Measurements from ENCODE around the gene MARK3.

Gene MARK3

GRCh38 chr14:103485504-103485903 is 100.3 kb downstream of the MARK3 start:
- H3K36me3 Mint-ChIP-seq (ENCODE audit: low read depth), result peaks cover 81% of the 10 kb centered on the region
- no peak overlapping the region for H3K4me3 Mint-ChIP-seq
- no peaks in the 10 kb centered on the region for H3K9me3 Mint-ChIP-seq
- H3K27me3 Mint-ChIP-seq, result no peaks in the 10 kb centered on the region
- H3K27ac Mint-ChIP-seq, result no peak overlapping the region
- intact Hi-C loops (cut with micrococcal nuclease), result no loop called here
- H3K4me1 Mint-ChIP-seq (ENCODE audit: low read depth), result peaks cover 11% of the 10 kb centered on the region

GRCh38 chr14:103488071-103488470 is 102.9 kb downstream of the MARK3 start:
- intact Hi-C loops (cut with micrococcal nuclease), result no loop called here
- no peak overlapping the region for H3K4me3 Mint-ChIP-seq
- no peaks in the 10 kb centered on the region for H3K4me1 Mint-ChIP-seq (ENCODE audit: low read depth)
- H3K36me3 Mint-ChIP-seq (ENCODE audit: low read depth), result peaks cover 77% of the 10 kb centered on the region
- H3K27me3 Mint-ChIP-seq, result no peaks in the 10 kb centered on the region
- no peak overlapping the region for H3K27ac Mint-ChIP-seq
- no peaks in the 10 kb centered on the region for H3K9me3 Mint-ChIP-seq

GRCh38 chr14:103488960-103489359 is 103.7 kb downstream of the MARK3 start:
- intact Hi-C loops (cut with micrococcal nuclease), result no loop called here
- Mint-ChIP-seq H3K36me3 (ENCODE audit: low read depth) (peaks cover 78% of the 10 kb centered on the region), H3K9me3 (no peaks in the 10 kb centered on the region)

GRCh38 chr14:103489621-103490020 is 104.4 kb downstream of the MARK3 start:
- Mint-ChIP-seq H3K4me1 (ENCODE audit: low read depth) (no peaks in the 10 kb centered on the region), H3K27ac (no peak overlapping the region), H3K27me3 (no peaks in the 10 kb centered on the region), H3K36me3 (ENCODE audit: low read depth) (peaks cover 78% of the 10 kb centered on the region), H3K4me3 (no peak overlapping the region), H3K9me3 (no peaks in the 10 kb centered on the region)
- intact Hi-C loops (cut with micrococcal nuclease), result no loop called here

More at GRCh38 chr14:103488960-103489359, 103.7 kb downstream of the MARK3 start:
- no peaks in the 10 kb centered on the region for H3K27me3 Mint-ChIP-seq
- no peak overlapping the region for H3K27ac Mint-ChIP-seq
- no peak overlapping the region for H3K4me3 Mint-ChIP-seq
- no peaks in the 10 kb centered on the region for H3K4me1 Mint-ChIP-seq (ENCODE audit: low read depth)

- Mint-ChIP-seq H3K4me1 (ENCODE audit: low read depth) (no peaks in the 10 kb centered on the region), H3K27me3 (no peaks in the 10 kb centered on the region), H3K36me3 (ENCODE audit: low read depth) (peaks cover 89% of the 10 kb centered on the region), H3K9me3 (no peaks in the 10 kb centered on the region), H3K27ac (no peak overlapping the region), H3K4me3 (no peak overlapping the region)
- intact Hi-C loops (cut with micrococcal nuclease), result no loop called here
Measured at GRCh38 chr14:103491691-103492090, 106.5 kb downstream of the MARK3 start.

GRCh38 chr14:103492156-103492925 is 107.1 kb downstream of the MARK3 start:
- no peaks in the 10 kb centered on the region for H3K4me1 Mint-ChIP-seq (ENCODE audit: low read depth)
- H3K27ac Mint-ChIP-seq, result no peak overlapping the region
- H3K9me3 Mint-ChIP-seq, result no peaks in the 10 kb centered on the region
- H3K36me3 Mint-ChIP-seq (ENCODE audit: low read depth), result peaks cover 85% of the 10 kb centered on the region
- H3K4me3 Mint-ChIP-seq, result no peak overlapping the region
- intact Hi-C loops (cut with micrococcal nuclease), result no loop called here
- H3K27me3 Mint-ChIP-seq, result no peaks in the 10 kb centered on the region

- Mint-ChIP-seq H3K4me1 (ENCODE audit: low read depth) (no peaks in the 10 kb centered on the region), H3K27ac (no peak overlapping the region), H3K4me3 (no peak overlapping the region), H3K36me3 (ENCODE audit: low read depth) (peaks cover 66% of the 10 kb centered on the region), H3K9me3 (no peaks in the 10 kb centered on the region), H3K27me3 (no peaks in the 10 kb centered on the region)
- intact Hi-C loops (cut with micrococcal nuclease), result no loop called here
Measured at GRCh38 chr14:103495854-103496253, 110.6 kb downstream of the MARK3 start.

GRCh38 chr14:103496776-103497175 is 111.6 kb downstream of the MARK3 start:
- H3K27ac Mint-ChIP-seq, result no peak overlapping the region
- H3K27me3 Mint-ChIP-seq, result no peaks in the 10 kb centered on the region
- H3K36me3 Mint-ChIP-seq (ENCODE audit: low read depth), result peaks cover 66% of the 10 kb centered on the region
- no peak overlapping the region for H3K4me3 Mint-ChIP-seq
- intact Hi-C loops (cut with micrococcal nuclease), result no loop called here
- H3K9me3 Mint-ChIP-seq, result no peaks in the 10 kb centered on the region
- no peaks in the 10 kb centered on the region for H3K4me1 Mint-ChIP-seq (ENCODE audit: low read depth)

- Mint-ChIP-seq H3K27me3 (no peaks in the 10 kb centered on the region), H3K4me1 (ENCODE audit: low read depth) (no peaks in the 10 kb centered on the region), H3K9me3 (no peaks in the 10 kb centered on the region), H3K4me3 (no peak overlapping the region), H3K36me3 (ENCODE audit: low read depth) (peaks cover 70% of the 10 kb centered on the region), H3K27ac (no peak overlapping the region)
- intact Hi-C loops (cut with micrococcal nuclease), result loop anchor here (1.0 kb wide), 1 partner anchor 47 kb away; no protein-coding TSS in a partner anchor
Measured at GRCh38 chr14:103499709-103500108, 114.5 kb downstream of the MARK3 start.

- intact Hi-C loops (cut with micrococcal nuclease), result loop anchor here (1.0 kb wide), 1 partner anchor 46 kb away; no protein-coding TSS in a partner anchor
- Mint-ChIP-seq H3K27ac (no peak overlapping the region), H3K9me3 (no peaks in the 10 kb centered on the region), H3K36me3 (ENCODE audit: low read depth) (peaks cover 70% of the 10 kb centered on the region), H3K4me3 (no peak overlapping the region), H3K4me1 (ENCODE audit: low read depth) (peaks cover 5% of the 10 kb centered on the region), H3K27me3 (no peaks in the 10 kb centered on the region)
Measured at GRCh38 chr14:103500148-103500990, 115.2 kb downstream of the MARK3 start.

- intact Hi-C loops (cut with micrococcal nuclease), result no loop called here
- peaks cover 70% of the 10 kb centered on the region for H3K36me3 Mint-ChIP-seq (ENCODE audit: low read depth)
Measured at GRCh38 chr14:103501041-103501870, 116.0 kb downstream of the MARK3 start.

GRCh38 chr14:103501921-103502669 is 116.9 kb downstream of the MARK3 start:
- Mint-ChIP-seq H3K36me3 (ENCODE audit: low read depth) (peaks cover 69% of the 10 kb centered on the region), H3K4me1 (ENCODE audit: low read depth) (peaks cover 22% of the 10 kb centered on the region), H3K9me3 (no peaks in the 10 kb centered on the region), H3K27ac (no peak overlapping the region), H3K27me3 (no peaks in the 10 kb centered on the region), H3K4me3 (no peak overlapping the region)
- intact Hi-C loops (cut with micrococcal nuclease), result no loop called here

More at GRCh38 chr14:103501041-103501870, 116.0 kb downstream of the MARK3 start:
- Mint-ChIP-seq H3K9me3 (no peaks in the 10 kb centered on the region), H3K27me3 (no peaks in the 10 kb centered on the region), H3K27ac (no peak overlapping the region), H3K4me1 (ENCODE audit: low read depth) (peaks cover 14% of the 10 kb centered on the region), H3K4me3 (no peak overlapping the region)

GRCh38 chr14:103502877-103503276 is 117.7 kb downstream of the MARK3 start:
- Mint-ChIP-seq H3K4me3 (no peak overlapping the region), H3K27ac (no peak overlapping the region), H3K4me1 (ENCODE audit: low read depth) (peaks cover 29% of the 10 kb centered on the region), H3K36me3 (ENCODE audit: low read depth) (peaks cover 69% of the 10 kb centered on the region), H3K9me3 (no peaks in the 10 kb centered on the region), H3K27me3 (no peaks in the 10 kb centered on the region)
- intact Hi-C loops (cut with micrococcal nuclease), result no loop called here
